Astrocyte (in vitro differentiated cells and primary cell): Measurements from ENCODE around the gene ODF4. TPM values are rescaled to one million over a fixed set of nuclear protein-coding genes. Genes with fewer than 3 reads are reported as not detected.

ENCODE experiments used
- DNase-seq: peaks from one replicate; pipeline ENCODE4 v3.0.0-alpha.2; 2010; ENCODE audit warnings: low read depth
- FAIRE-seq: peaks from 2 replicates; lab custom pipeline; 2011; peaks lifted over from hg19 to GRCh38; lab: Jason Lieb, UNC
- H2AFZ ChIP-seq: 2 replicates; pipeline ENCODE4 v1.6.0; 2012; ENCODE audit warnings: low read depth, low read length, inconsistent platforms
- H3K27ac ChIP-seq: 2 replicates; pipeline ENCODE4 v1.5.1; 2011; ENCODE audit warnings: low read depth, low read length, inconsistent platforms
- H3K27me3 ChIP-seq: 2 replicates; pipeline ENCODE4 v1.6.0; 2011; ENCODE audit warnings: low read length, inconsistent platforms; ENCODE audit not compliant: insufficient read depth
- H3K36me3 ChIP-seq: 2 replicates; pipeline ENCODE4 v1.5.1; 2011; ENCODE audit warnings: low read length, inconsistent platforms; ENCODE audit not compliant: insufficient read depth
- H3K4me1 ChIP-seq: 2 replicates; pipeline ENCODE4 v1.5.1; 2011; ENCODE audit warnings: low read length, inconsistent platforms; ENCODE audit not compliant: insufficient read depth
- H3K4me2 ChIP-seq: 2 replicates; pipeline ENCODE4 v1.6.0; 2012; ENCODE audit warnings: low read length, inconsistent platforms
- H3K4me3 ChIP-seq: 2 replicates; pipeline ENCODE4 v1.5.1; 2011; ENCODE audit warnings: low read depth, mild to moderate bottlenecking, low read length, inconsistent platforms; ENCODE audit not compliant: insufficient read depth
- H3K79me2 ChIP-seq: 2 replicates; pipeline ENCODE4 v1.6.0; 2012; ENCODE audit warnings: mild to moderate bottlenecking, low read length, inconsistent platforms; ENCODE audit not compliant: insufficient read depth
- H3K9ac ChIP-seq: 2 replicates; pipeline ENCODE4 v1.6.0; 2012; ENCODE audit warnings: mild to moderate bottlenecking, low read length, inconsistent platforms
- H3K9me3 ChIP-seq: 2 replicates; pipeline ENCODE4 v1.5.1; 2012; ENCODE audit warnings: low read depth, mild to moderate bottlenecking, low read length, inconsistent platforms; ENCODE audit not compliant: insufficient read depth
- H4K20me1 ChIP-seq: 2 replicates; pipeline ENCODE4 v1.6.0; 2012; ENCODE audit warnings: low read length, inconsistent platforms; ENCODE audit not compliant: insufficient read depth
- H3K27ac Mint-ChIP-seq: one replicate; pipeline ENCODE4 v1.8.0; 2021; ENCODE audit warnings: mild to moderate bottlenecking, mixed read lengths; ENCODE audit not compliant: unreplicated experiment
- H3K27me3 Mint-ChIP-seq: one replicate; pipeline ENCODE4 v1.8.0; 2021; ENCODE audit warnings: low read depth, mixed read lengths; ENCODE audit not compliant: unreplicated experiment
- H3K36me3 Mint-ChIP-seq: one replicate; pipeline ENCODE4 v1.8.0; 2021; ENCODE audit warnings: low read depth, mixed read lengths; ENCODE audit not compliant: unreplicated experiment
- H3K4me1 Mint-ChIP-seq: one replicate; pipeline ENCODE4 v1.8.0; 2021; ENCODE audit warnings: low read depth, mixed read lengths; ENCODE audit not compliant: unreplicated experiment
- H3K4me3 Mint-ChIP-seq: one replicate; pipeline ENCODE4 v1.8.0; 2021; ENCODE audit warnings: mild to moderate bottlenecking, moderate library complexity, mixed read lengths; ENCODE audit not compliant: unreplicated experiment
- H3K9me3 Mint-ChIP-seq: one replicate; pipeline ENCODE4 v1.8.0; 2021; ENCODE audit warnings: mild to moderate bottlenecking, mixed read lengths; ENCODE audit not compliant: unreplicated experiment
- EZH2 ChIP-seq: IDR thresholded peaks from 2 replicates; pipeline ENCODE4 v1.6.1; 2012; ENCODE audit warnings: mild to moderate bottlenecking, low read length, inconsistent platforms; ENCODE audit not compliant: insufficient read depth
- total RNA-seq: library from RNA; stranded (reverse); gene quantifications from 2 replicates; pipeline ENCODE4 v1.2.1, GENCODE V29; 2021
- TF ChIP-seq, protein P1 (sequence below): IDR thresholded peaks from 2 replicates; pipeline ENCODE4 v1.5.1; 2011; ENCODE audit warnings: low read depth, mild to moderate bottlenecking, inconsistent platforms, low read length, moderate library complexity; ENCODE audit not compliant: insufficient read depth

Gene ODF4
- total RNA-seq, 1 donor from 2014 or later: not detected

GRCh38 chr17:8354236-8354635, 14.6 kb downstream of the ODF4 start:
- no peaks in the 10 kb centered on the region for H3K79me2 ChIP-seq
- H3K27ac Mint-ChIP-seq: no peak overlapping the region

DNA sequence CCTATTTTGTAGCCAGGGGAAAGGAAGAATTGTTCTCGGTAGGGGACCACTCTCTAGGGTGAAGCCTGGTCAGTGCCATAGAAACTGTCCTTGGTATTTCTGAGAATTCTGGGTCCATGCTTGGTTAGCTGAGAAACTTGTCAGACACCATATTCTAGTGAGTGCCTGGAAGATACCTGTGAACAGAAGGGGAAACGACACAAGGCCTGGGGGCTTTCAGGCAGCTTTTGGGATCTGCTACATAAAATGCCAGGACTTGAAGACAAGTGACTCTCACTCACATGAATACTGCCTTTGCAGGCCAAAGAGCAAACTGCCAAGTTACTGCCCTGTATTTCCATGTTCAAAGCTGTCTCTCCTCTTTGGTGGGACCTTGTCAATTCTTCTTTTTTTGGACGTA, 18.3 kb downstream of the ODF4 start:
- H3K27ac Mint-ChIP-seq: no peak overlapping the region
- H3K27me3 Mint-ChIP-seq: no peaks in the 10 kb centered on the region
- H3K4me3 Mint-ChIP-seq: no peak overlapping the region

More at GRCh38 chr17:8354236-8354635, 14.6 kb downstream of the ODF4 start:
- no peak overlapping the region for H3K9ac ChIP-seq
- H3K9me3 Mint-ChIP-seq: no peaks in the 10 kb centered on the region
- H3K4me2 ChIP-seq: no peak overlapping the region
- peaks cover 4% of the 10 kb centered on the region for H3K4me1 Mint-ChIP-seq
- H3K36me3 Mint-ChIP-seq: no peaks in the 10 kb centered on the region
- no peaks in the 10 kb centered on the region for H3K9me3 ChIP-seq
- H4K20me1 ChIP-seq: no peaks in the 10 kb centered on the region
- FAIRE-seq: no peak
- TF ChIP-seq, protein P1, sequence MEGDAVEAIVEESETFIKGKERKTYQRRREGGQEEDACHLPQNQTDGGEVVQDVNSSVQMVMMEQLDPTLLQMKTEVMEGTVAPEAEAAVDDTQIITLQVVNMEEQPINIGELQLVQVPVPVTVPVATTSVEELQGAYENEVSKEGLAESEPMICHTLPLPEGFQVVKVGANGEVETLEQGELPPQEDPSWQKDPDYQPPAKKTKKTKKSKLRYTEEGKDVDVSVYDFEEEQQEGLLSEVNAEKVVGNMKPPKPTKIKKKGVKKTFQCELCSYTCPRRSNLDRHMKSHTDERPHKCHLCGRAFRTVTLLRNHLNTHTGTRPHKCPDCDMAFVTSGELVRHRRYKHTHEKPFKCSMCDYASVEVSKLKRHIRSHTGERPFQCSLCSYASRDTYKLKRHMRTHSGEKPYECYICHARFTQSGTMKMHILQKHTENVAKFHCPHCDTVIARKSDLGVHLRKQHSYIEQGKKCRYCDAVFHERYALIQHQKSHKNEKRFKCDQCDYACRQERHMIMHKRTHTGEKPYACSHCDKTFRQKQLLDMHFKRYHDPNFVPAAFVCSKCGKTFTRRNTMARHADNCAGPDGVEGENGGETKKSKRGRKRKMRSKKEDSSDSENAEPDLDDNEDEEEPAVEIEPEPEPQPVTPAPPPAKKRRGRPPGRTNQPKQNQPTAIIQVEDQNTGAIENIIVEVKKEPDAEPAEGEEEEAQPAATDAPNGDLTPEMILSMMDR: no peak
- no peak for TF ChIP-seq EZH2
- no peaks in the 10 kb centered on the region for H3K27me3 ChIP-seq
- no peak overlapping the region for H3K4me3 ChIP-seq
- no peaks in the 10 kb centered on the region for H3K27me3 Mint-ChIP-seq
- no peak overlapping the region for H3K4me3 Mint-ChIP-seq
- DNase-seq: no peak
- no peaks in the 10 kb centered on the region for H3K36me3 ChIP-seq
- no peak overlapping the region for H2AFZ ChIP-seq
- no peak overlapping the region for H3K27ac ChIP-seq
- H3K4me1 ChIP-seq: no peaks in the 10 kb centered on the region

DNA sequence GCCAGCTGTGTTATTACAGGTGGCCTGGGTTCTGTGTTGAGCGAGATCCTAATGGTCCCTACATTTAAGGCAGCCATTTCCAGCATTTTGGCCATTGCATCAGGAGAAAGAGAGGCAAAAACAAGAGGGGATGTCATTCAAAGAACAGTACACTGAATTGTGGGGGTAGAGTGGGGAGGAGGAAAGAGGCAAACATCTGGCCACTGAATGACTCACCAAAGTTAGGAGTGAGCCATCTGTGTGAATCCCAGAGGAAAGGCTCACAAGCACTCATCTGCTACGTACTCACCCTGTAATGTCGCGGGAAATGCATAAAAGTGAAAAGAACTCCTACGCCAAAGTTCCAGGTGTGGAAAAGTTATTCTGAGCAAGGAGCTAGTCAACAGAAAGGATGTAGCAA, 20.1 kb downstream of the ODF4 start:
- Histone ChIP-seq H3K4me1 (peaks cover 6% of the 10 kb centered on the region), H3K4me3 (no peak overlapping the region), H3K79me2 (no peaks in the 10 kb centered on the region), H4K20me1 (no peaks in the 10 kb centered on the region), H3K27me3 (no peaks in the 10 kb centered on the region), H2AFZ (no peak overlapping the region), H3K9me3 (no peaks in the 10 kb centered on the region), H3K36me3 (no peaks in the 10 kb centered on the region), H3K27ac (no peak overlapping the region), H3K4me2 (peak overlapping the region; percentile 62), H3K9ac (no peak overlapping the region)
- FAIRE-seq: peak; percentile 98
- DNase-seq: peak; percentile 88
- peak overlapping the region; percentile 84 for H3K27ac Mint-ChIP-seq
- peaks cover 31% of the 10 kb centered on the region for H3K4me1 Mint-ChIP-seq
- H3K36me3 Mint-ChIP-seq: no peaks in the 10 kb centered on the region
- no peak for TF ChIP-seq EZH2
- TF ChIP-seq, protein P1: no peak
- peak overlapping the region; percentile 76 for H3K4me3 Mint-ChIP-seq
- no peaks in the 10 kb centered on the region for H3K9me3 Mint-ChIP-seq
- H3K27me3 Mint-ChIP-seq: no peaks in the 10 kb centered on the region

More for the DNA sequence above, 18.3 kb downstream of the ODF4 start:
- peaks cover 6% of the 10 kb centered on the region for H3K4me1 ChIP-seq
- no peak for FAIRE-seq
- no peak for TF ChIP-seq EZH2
- TF ChIP-seq, protein P1: no peak
- H4K20me1 ChIP-seq: no peaks in the 10 kb centered on the region
- Mint-ChIP-seq H3K9me3 (no peaks in the 10 kb centered on the region), H3K36me3 (no peaks in the 10 kb centered on the region), H3K4me1 (peaks cover 30% of the 10 kb centered on the region)
- no peak overlapping the region for H3K4me2 ChIP-seq
- H3K36me3 ChIP-seq: no peaks in the 10 kb centered on the region
- no peaks in the 10 kb centered on the region for H3K27me3 ChIP-seq
- no peak overlapping the region for H2AFZ ChIP-seq
- DNase-seq: no peak
- H3K27ac ChIP-seq: no peak overlapping the region
- no peak overlapping the region for H3K4me3 ChIP-seq
- no peaks in the 10 kb centered on the region for H3K79me2 ChIP-seq
- no peaks in the 10 kb centered on the region for H3K9me3 ChIP-seq
- H3K9ac ChIP-seq: no peak overlapping the region
